Stimulated activated CD4-positive, alpha-beta T cell treated with anti-CD3 and anti-CD28 coated beads, TNF-alpha, amount 100 ng/mL, for 4 hours (primary cell): ENCODE measurements around the gene PJA2.
"Not testable (repeated sequence)": the region's sequence is repeated elsewhere in the genome, so short reads cannot be mapped to it uniquely, and the experiment has no call there.

Source experiments
- DNase-seq, 3 experiments: peaks; one replicate each; pipeline ENCODE4 v3.0.0-alpha.2; 2020; ENCODE audit warnings: low read depth in 3 of 3

PJA2 gene

GRCh38 chr5:109309326-109310063 is 100.3 kb downstream of the PJA2 start:
- no peak for DNase-seq

- DNase-seq, result no peak
Observed at GRCh38 chr5:109307951-109308350, 101.8 kb downstream of the PJA2 start.

- DNase-seq, result no peak
Observed at GRCh38 chr5:109307456-109307855, 102.3 kb downstream of the PJA2 start.

GRCh38 chr5:109305352-109305751 is 104.4 kb downstream of the PJA2 start:
- no peak for DNase-seq

DNA sequence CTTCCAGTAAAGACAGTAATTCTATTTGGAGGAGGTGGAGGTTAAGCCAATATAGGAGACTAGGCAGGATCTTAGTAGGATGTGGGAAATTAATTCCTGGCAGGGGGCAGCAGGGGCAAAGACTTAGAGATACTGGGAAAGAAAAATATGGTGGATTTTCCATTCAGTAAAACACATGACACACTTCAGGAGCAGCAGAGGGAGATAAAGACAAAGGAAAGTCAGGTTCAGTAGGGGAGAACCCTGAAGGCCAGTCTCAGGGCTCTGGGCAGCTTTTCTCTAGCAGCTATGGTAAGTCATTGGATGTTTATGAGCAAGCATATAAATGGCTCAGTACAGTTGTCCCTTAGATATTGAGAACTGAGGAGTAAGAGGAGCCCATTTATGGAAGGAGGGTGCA is 105.5 kb downstream of the PJA2 start:
- no peak for DNase-seq

GRCh38 chr5:109300367-109300766 is 109.4 kb downstream of the PJA2 start:
- DNase-seq, result no peak

GRCh38 chr5:109299557-109299956 is 110.2 kb downstream of the PJA2 start:
- DNase-seq, result no peak

- DNase-seq, result no peak
Observed at GRCh38 chr5:109298794-109299193, 111.0 kb downstream of the PJA2 start.

GRCh38 chr5:109297900-109298299 is 111.9 kb downstream of the PJA2 start:
- DNase-seq, result no peak

- no peak for DNase-seq
Observed at GRCh38 chr5:109291090-109291489, 118.7 kb downstream of the PJA2 start.

DNA sequence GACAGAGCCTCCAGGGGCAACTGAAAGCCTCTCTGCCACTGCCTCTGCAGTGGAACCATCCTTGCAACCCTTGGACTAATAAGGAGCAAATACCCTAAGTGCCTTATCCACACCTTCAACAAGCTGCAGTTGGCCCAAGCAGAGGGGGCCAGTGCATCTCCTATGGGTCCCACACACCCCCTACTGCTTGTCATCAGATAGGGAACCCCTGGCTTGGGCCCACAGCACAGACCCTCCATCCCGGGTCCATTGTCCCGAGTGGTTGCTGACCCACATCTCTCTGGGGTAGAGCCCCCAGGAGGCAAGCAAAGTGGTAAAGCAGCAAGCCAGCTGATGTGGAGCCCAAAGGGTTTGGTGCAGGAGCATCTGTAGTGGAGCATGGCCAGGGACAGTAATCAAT is 119.5 kb downstream of the PJA2 start:
- no peak for DNase-seq

- not testable (repeated sequence) for DNase-seq
Observed at GRCh38 chr5:109286628-109287027, 123.1 kb downstream of the PJA2 start.
